IPS-NIHi11 (cell line): ENCODE measurements around the gene LRRC72.
"Not testable (repeated sequence)": the region's sequence is repeated elsewhere in the genome, so short reads cannot be mapped to it uniquely, and the experiment has no call there.

Source experiments
- DNase-seq: peaks from one replicate; pipeline ENCODE4 v3.0.0; 2012; ENCODE audit warnings: mixed read lengths, low spot score

The LRRC72 gene

GRCh38 chr7:16526742-16527540 lies at the start of gene LRRC72:
Gene LRRC72, plus strand, starts transcription at chr7:16526825. Its CDS starts 128 bp downstream, at chr7:16526953.
- DNase-seq: no peak

- no peak for DNase-seq
Measured at GRCh38 chr7:16479161-16479560, 47.5 kb upstream of the LRRC72 start.

GRCh38 chr7:16479591-16479990 lies 47.0 kb upstream of the LRRC72 start:
- DNase-seq: no peak

- peak; percentile 23 for DNase-seq
Measured at GRCh38 chr7:16484453-16485158, 42.0 kb upstream of the LRRC72 start.

GRCh38 chr7:16491148-16491547 lies 35.5 kb upstream of the LRRC72 start:
- DNase-seq: no peak

- DNase-seq: no peak
Measured at GRCh38 chr7:16492513-16493062, 34.0 kb upstream of the LRRC72 start.

GRCh38 chr7:16493266-16493665 lies 33.4 kb upstream of the LRRC72 start:
- DNase-seq: no peak

- no peak for DNase-seq
Measured at GRCh38 chr7:16494551-16494950, 32.1 kb upstream of the LRRC72 start.

GRCh38 chr7:16494955-16495719 lies 31.5 kb upstream of the LRRC72 start:
- no peak for DNase-seq

GRCh38 chr7:16498122-16498521 lies 28.5 kb upstream of the LRRC72 start:
- no peak for DNase-seq

- DNase-seq: no peak
Measured at GRCh38 chr7:16502303-16502702, 24.3 kb upstream of the LRRC72 start.

- DNase-seq: no peak
Measured at GRCh38 chr7:16504019-16504418, 22.6 kb upstream of the LRRC72 start.

- DNase-seq: not testable (repeated sequence)
Measured at GRCh38 chr7:16506422-16506821, 20.2 kb upstream of the LRRC72 start.

- no peak for DNase-seq
Measured at GRCh38 chr7:16509829-16510228, 16.8 kb upstream of the LRRC72 start.

GRCh38 chr7:16511314-16511713 lies 15.3 kb upstream of the LRRC72 start:
- DNase-seq: no peak

GRCh38 chr7:16512097-16512496 lies 14.5 kb upstream of the LRRC72 start:
- DNase-seq: no peak

- no peak for DNase-seq
Measured at GRCh38 chr7:16514271-16514670, 12.4 kb upstream of the LRRC72 start.

- DNase-seq: no peak
Measured at GRCh38 chr7:16514729-16515128, 11.9 kb upstream of the LRRC72 start.

- DNase-seq: no peak
Measured at GRCh38 chr7:16515785-16516685, 10.6 kb upstream of the LRRC72 start.

GRCh38 chr7:16519985-16520384 lies 6.6 kb upstream of the LRRC72 start:
- DNase-seq: not testable (repeated sequence)

- DNase-seq: no peak
Measured at GRCh38 chr7:16524332-16524731, 2.3 kb upstream of the LRRC72 start.
